ENCODE data around the gene SFXN1. TPM values are rescaled to one million over a fixed set of nuclear protein-coding genes. Genes with fewer than 3 reads are reported as not detected.

Gene SFXN1
- total and polyA plus RNA-seq, 9 donors, result 15.4 to 22.7 (median 20.5) TPM

- H3K9me3 ChIP-seq (replicated peaks; ENCODE audit: control insufficient read depth, low read depth, low read length), result no peaks in the 10 kb centered on the region
- H3K27ac ChIP-seq (ENCODE audit: low read length), result no peak overlapping the region
- WGBS (ENCODE audit: insufficient coverage), result 20% methylated on average over 2 of the region's 5 CpGs
- no peaks in the 10 kb centered on the region for H3K36me3 ChIP-seq (ENCODE audit: control insufficient read depth, insufficient read depth, low read length)
- H3K4me1 ChIP-seq (ENCODE audit: control insufficient read depth, insufficient read depth, low read length), result no peaks in the 10 kb centered on the region
- peaks cover 4% of the 10 kb centered on the region for H3K27me3 ChIP-seq (ENCODE audit: control insufficient read depth, insufficient read depth, low read length)
- no peak for DNase-seq
- H3K4me3 ChIP-seq (ENCODE audit: low read length), result no peak overlapping the region
Observed at GRCh38 chr5:175561085-175561484, 82.7 kb downstream of the SFXN1 start.

GRCh38 chr5:175564716-175565115 lies 86.4 kb downstream of the SFXN1 start:
- Histone ChIP-seq H3K4me1 (ENCODE audit: control insufficient read depth, insufficient read depth, low read length) (no peaks in the 10 kb centered on the region), H3K4me3 (ENCODE audit: low read length) (no peak overlapping the region), H3K9me3 (replicated peaks; ENCODE audit: control insufficient read depth, low read depth, low read length) (no peaks in the 10 kb centered on the region), H3K27ac (ENCODE audit: low read length) (no peak overlapping the region), H3K27me3 (ENCODE audit: control insufficient read depth, insufficient read depth, low read length) (peaks cover 4% of the 10 kb centered on the region), H3K36me3 (ENCODE audit: control insufficient read depth, insufficient read depth, low read length) (no peaks in the 10 kb centered on the region)
- DNase-seq, result no peak
- no CpG with 5 or more reads among the region's 1 CpG for WGBS (ENCODE audit: insufficient coverage)

- no peaks in the 10 kb centered on the region for H3K36me3 ChIP-seq (ENCODE audit: control insufficient read depth, insufficient read depth, low read length)
- DNase-seq, result no peak
- H3K9me3 ChIP-seq (replicated peaks; ENCODE audit: control insufficient read depth, low read depth, low read length), result no peaks in the 10 kb centered on the region
- H3K4me3 ChIP-seq (ENCODE audit: low read length), result no peak overlapping the region
- no peak overlapping the region for H3K27ac ChIP-seq (ENCODE audit: low read length)
- no peaks in the 10 kb centered on the region for H3K4me1 ChIP-seq (ENCODE audit: control insufficient read depth, insufficient read depth, low read length)
- peaks cover 5% of the 10 kb centered on the region for H3K27me3 ChIP-seq (ENCODE audit: control insufficient read depth, insufficient read depth, low read length)
- WGBS (ENCODE audit: insufficient coverage), result no CpG with 5 or more reads among the region's 2 CpGs
Observed at GRCh38 chr5:175566697-175567096, 88.3 kb downstream of the SFXN1 start.

- WGBS (ENCODE audit: insufficient coverage), result no CpG with 5 or more reads among the region's 1 CpG
- no peak overlapping the region for H3K27ac ChIP-seq (ENCODE audit: low read length)
- H3K4me3 ChIP-seq (ENCODE audit: low read length), result no peak overlapping the region
- peaks cover 4% of the 10 kb centered on the region for H3K27me3 ChIP-seq (ENCODE audit: control insufficient read depth, insufficient read depth, low read length)
- H3K9me3 ChIP-seq (replicated peaks; ENCODE audit: control insufficient read depth, low read depth, low read length), result no peaks in the 10 kb centered on the region
- no peak for DNase-seq
- H3K4me1 ChIP-seq (ENCODE audit: control insufficient read depth, insufficient read depth, low read length), result no peaks in the 10 kb centered on the region
- no peaks in the 10 kb centered on the region for H3K36me3 ChIP-seq (ENCODE audit: control insufficient read depth, insufficient read depth, low read length)
Observed at GRCh38 chr5:175567954-175568353, 89.6 kb downstream of the SFXN1 start.

- no peaks in the 10 kb centered on the region for H3K36me3 ChIP-seq (ENCODE audit: control insufficient read depth, insufficient read depth, low read length)
- H3K4me1 ChIP-seq (ENCODE audit: control insufficient read depth, insufficient read depth, low read length), result no peaks in the 10 kb centered on the region
- H3K27me3 ChIP-seq (ENCODE audit: control insufficient read depth, insufficient read depth, low read length), result peaks cover 8% of the 10 kb centered on the region
- no peak for DNase-seq
- H3K4me3 ChIP-seq (ENCODE audit: low read length), result no peak overlapping the region
- WGBS (ENCODE audit: insufficient coverage), result 87% methylated on average over 3 of the region's 4 CpGs
- no peak overlapping the region for H3K27ac ChIP-seq (ENCODE audit: low read length)
- no peaks in the 10 kb centered on the region for H3K9me3 ChIP-seq (replicated peaks; ENCODE audit: control insufficient read depth, low read depth, low read length)
Observed at GRCh38 chr5:175569701-175570100, 91.3 kb downstream of the SFXN1 start.

- no peaks in the 10 kb centered on the region for H3K36me3 ChIP-seq (ENCODE audit: control insufficient read depth, insufficient read depth, low read length)
- 60% methylated on average over 1 of the region's 4 CpGs for WGBS (ENCODE audit: insufficient coverage)
- DNase-seq, result no peak
- H3K27ac ChIP-seq (ENCODE audit: low read length), result no peak overlapping the region
- H3K9me3 ChIP-seq (replicated peaks; ENCODE audit: control insufficient read depth, low read depth, low read length), result no peaks in the 10 kb centered on the region
- H3K27me3 ChIP-seq (ENCODE audit: control insufficient read depth, insufficient read depth, low read length), result peaks cover 8% of the 10 kb centered on the region
- H3K4me1 ChIP-seq (ENCODE audit: control insufficient read depth, insufficient read depth, low read length), result no peaks in the 10 kb centered on the region
- no peak overlapping the region for H3K4me3 ChIP-seq (ENCODE audit: low read length)
Observed at GRCh38 chr5:175572886-175573285, 94.5 kb downstream of the SFXN1 start.

GRCh38 chr5:175573493-175574269 lies 95.3 kb downstream of the SFXN1 start:
- no peaks in the 10 kb centered on the region for H3K4me1 ChIP-seq (ENCODE audit: control insufficient read depth, insufficient read depth, low read length)
- H3K9me3 ChIP-seq (replicated peaks; ENCODE audit: control insufficient read depth, low read depth, low read length), result no peaks in the 10 kb centered on the region
- H3K36me3 ChIP-seq (ENCODE audit: control insufficient read depth, insufficient read depth, low read length), result no peaks in the 10 kb centered on the region
- H3K27ac ChIP-seq (ENCODE audit: low read length), result no peak overlapping the region
- no peak overlapping the region for H3K4me3 ChIP-seq (ENCODE audit: low read length)
- no peak for DNase-seq
- 17% methylated on average over 12 of the region's 15 CpGs for whole genome bisulfite sequencing (ENCODE audit: insufficient coverage)
- H3K27me3 ChIP-seq (ENCODE audit: control insufficient read depth, insufficient read depth, low read length), result peaks cover 8% of the 10 kb centered on the region

GRCh38 chr5:175575301-175575700 lies 96.9 kb downstream of the SFXN1 start:
- Histone ChIP-seq H3K4me3 (ENCODE audit: low read length) (no peak overlapping the region), H3K27ac (ENCODE audit: low read length) (no peak overlapping the region)
- WGBS (ENCODE audit: insufficient coverage), result no CpG with 5 or more reads among the region's 2 CpGs

GRCh38 chr5:175576096-175576495 lies 97.7 kb downstream of the SFXN1 start:
- Histone ChIP-seq H3K27ac (ENCODE audit: low read length) (no peak overlapping the region), H3K4me3 (ENCODE audit: low read length) (no peak overlapping the region)
- 57% methylated on average over 6 of the region's 7 CpGs for WGBS (ENCODE audit: insufficient coverage)

More at GRCh38 chr5:175575301-175575700, 96.9 kb downstream of the SFXN1 start:
- H3K36me3 ChIP-seq (ENCODE audit: control insufficient read depth, insufficient read depth, low read length), result no peaks in the 10 kb centered on the region
- peaks cover 7% of the 10 kb centered on the region for H3K27me3 ChIP-seq (ENCODE audit: control insufficient read depth, insufficient read depth, low read length)
- no peaks in the 10 kb centered on the region for H3K9me3 ChIP-seq (replicated peaks; ENCODE audit: control insufficient read depth, low read depth, low read length)
- H3K4me1 ChIP-seq (ENCODE audit: control insufficient read depth, insufficient read depth, low read length), result no peaks in the 10 kb centered on the region
- no peak for DNase-seq

GRCh38 chr5:175576591-175576990 lies 98.2 kb downstream of the SFXN1 start:
- no peaks in the 10 kb centered on the region for H3K9me3 ChIP-seq (replicated peaks; ENCODE audit: control insufficient read depth, low read depth, low read length)
- no peaks in the 10 kb centered on the region for H3K4me1 ChIP-seq (ENCODE audit: control insufficient read depth, insufficient read depth, low read length)
- no peak overlapping the region for H3K27ac ChIP-seq (ENCODE audit: low read length)
- H3K4me3 ChIP-seq (ENCODE audit: low read length), result no peak overlapping the region
- no peak for DNase-seq
- H3K27me3 ChIP-seq (ENCODE audit: control insufficient read depth, insufficient read depth, low read length), result peaks cover 6% of the 10 kb centered on the region
- no peaks in the 10 kb centered on the region for H3K36me3 ChIP-seq (ENCODE audit: control insufficient read depth, insufficient read depth, low read length)
- 49% methylated on average over 3 of the region's 6 CpGs for WGBS (ENCODE audit: insufficient coverage)

More at GRCh38 chr5:175576096-175576495, 97.7 kb downstream of the SFXN1 start:
- Histone ChIP-seq H3K9me3 (replicated peaks; ENCODE audit: control insufficient read depth, low read depth, low read length) (no peaks in the 10 kb centered on the region), H3K27me3 (ENCODE audit: control insufficient read depth, insufficient read depth, low read length) (peaks cover 6% of the 10 kb centered on the region), H3K36me3 (ENCODE audit: control insufficient read depth, insufficient read depth, low read length) (no peaks in the 10 kb centered on the region), H3K4me1 (ENCODE audit: control insufficient read depth, insufficient read depth, low read length) (no peaks in the 10 kb centered on the region)
- DNase-seq, result peak; percentile 6

Measured in muscle of leg (tissue), 11 donors.